GM12878 (cell line): ENCODE measurements around the gene VPS8.

ENCODE experiments used
- BCL11A ChIP-seq: IDR thresholded peaks from 2 replicates; pipeline ENCODE4 v1.6.1; 2011; ENCODE audit warnings: low read depth, low read length
- CEBPB ChIP-seq, 2 experiments: fragments of 150-350 bp in 1 of 2; IDR thresholded peaks; 2 replicates each; pipeline ENCODE4 v1.6.1; 2012 to 2014; ENCODE audit warnings: low read depth in 2 of 2, low read length in 2 of 2, borderline replicate concordance in 1 of 2, inconsistent platforms in 1 of 2
- CTCF ChIP-seq, 3 experiments: IDR thresholded peaks in 2 of 3; conservative IDR thresholded peaks in 1 of 3; 2 replicates each; pipeline ENCODE4 v1.5.1; 2011; ENCODE audit warnings: low read depth in 3 of 3, low read length in 3 of 3, mild to moderate bottlenecking in 3 of 3, control low read depth in 2 of 3, moderate library complexity in 2 of 3, inconsistent platforms in 1 of 3, mixed read lengths in 1 of 3; ENCODE audit not compliant: control insufficient read depth in 2 of 3, insufficient read depth in 1 of 3; ENCODE audit errors: extremely low read depth in 1 of 3
- EP300 ChIP-seq, 2 experiments: fragments of 150-350 bp in 1 of 2; IDR thresholded peaks; 2 replicates each; pipeline ENCODE4 v1.6.1; 2011 to 2012; ENCODE audit warnings: low read depth in 2 of 2, low read length in 2 of 2, borderline replicate concordance in 1 of 2, improper control_type of control experiment in 1 of 2, inconsistent platforms in 1 of 2; ENCODE audit not compliant: control insufficient read depth in 1 of 2
- EZH2 ChIP-seq: IDR thresholded peaks from 2 replicates; pipeline ENCODE4 v1.6.1; 2012; ENCODE audit warnings: low read depth, mild to moderate bottlenecking, control low read depth, inconsistent platforms, low read length, borderline replicate concordance; ENCODE audit not compliant: control insufficient read depth
- IRF3 ChIP-seq: fragments of 450-650 bp; IDR thresholded peaks from 2 replicates; pipeline ENCODE4 v1.6.1; 2014; ENCODE audit warnings: mild to moderate bottlenecking
- SIN3A ChIP-seq: IDR thresholded peaks from 2 replicates; pipeline ENCODE4 v1.6.1; 2012; ENCODE audit warnings: low read depth, low read length, improper control_type of control experiment
- SIX5 ChIP-seq: IDR thresholded peaks from 2 replicates; pipeline ENCODE4 v1.6.1; 2011; ENCODE audit warnings: mild to moderate bottlenecking, low read depth, low read length, moderate library complexity; ENCODE audit not compliant: severe bottlenecking
- ZNF592 ChIP-seq: fragments of 450-650 bp; IDR thresholded peaks from 2 replicates; pipeline ENCODE4 v1.6.1; 2017; ENCODE audit warnings: mild to moderate bottlenecking, moderate library complexity

GRCh38 chr3:184880276-184881019 lies 68.5 kb downstream of the VPS8 start:
- TF ChIP-seq CTCF (IDR thresholded peaks at IDR 0.05 in 2 of 3, conservative IDR thresholded peaks at IDR 0.05 in 1 of 3; ENCODE audit: control insufficient read depth in 2 of 3, extremely low read depth in 1 of 3, insufficient read depth in 1 of 3, low read depth in 3 of 3, low read length in 3 of 3) (no peak), CEBPB (IDR thresholded peaks at IDR 0.05; ENCODE audit: borderline replicate concordance in 1 of 2, low read depth in 2 of 2, low read length in 2 of 2) (no peak), SIX5 (no peak), BCL11A (no peak), IRF3 (no peak), EZH2 (no peak), EP300 (IDR thresholded peaks at IDR 0.05; ENCODE audit: borderline replicate concordance in 1 of 2, control insufficient read depth in 1 of 2, low read depth in 2 of 2, low read length in 2 of 2) (no peak), SIN3A (no peak), ZNF592 (no peak)
